ENCODE data around the gene PRKCQ.

The PRKCQ gene

GRCh38 chr10:6602700-6603084 is 22.6 kb upstream of the PRKCQ start:
- no peaks in the 10 kb centered on the region for H3F3A ChIP-seq (ENCODE audit: insufficient read depth)
- TF ChIP-seq CTCF (IDR thresholded peaks at IDR 0.05; ENCODE audit: insufficient read depth, low read length, poor library complexity, severe bottlenecking) = no peak
- no peak for TF ChIP-seq EZH2phosphoT487 (conservative IDR thresholded peaks at IDR 0.05; ENCODE audit: low read length)
- H3K9me2 ChIP-seq (replicated peaks; ENCODE audit: insufficient read depth, low read length) = no peaks in the 10 kb centered on the region
- H3K27me3 ChIP-seq (ENCODE audit: low read length) = no peaks in the 10 kb centered on the region
- no peak overlapping the region for H2AFZ ChIP-seq (ENCODE audit: low read depth, low read length, severe bottlenecking)
- H4K20me1 ChIP-seq (ENCODE audit: low read depth, low read length) = no peaks in the 10 kb centered on the region
- no peak overlapping the region for H3K4me3 ChIP-seq (ENCODE audit: insufficient read depth, low read length, poor library complexity, severe bottlenecking)
- no peaks in the 10 kb centered on the region for H3K36me3 ChIP-seq (ENCODE audit: low read length)
- no peak overlapping the region for H3K4me2 ChIP-seq (ENCODE audit: low read depth, low read length, poor library complexity, severe bottlenecking)
- no peaks in the 10 kb centered on the region for H3K9me3 ChIP-seq (ENCODE audit: insufficient read depth, low read length)
- no peak overlapping the region for H3K27ac ChIP-seq (ENCODE audit: low read depth, low read length)
- no peaks in the 10 kb centered on the region for H3K79me2 ChIP-seq (ENCODE audit: insufficient read depth, low read length)
- no peak overlapping the region for H3K9ac ChIP-seq (ENCODE audit: low read length)

GRCh38 chr10:6602026-6602699 is 22.1 kb upstream of the PRKCQ start:
- Histone ChIP-seq H3K9me2 (replicated peaks; ENCODE audit: insufficient read depth, low read length) (no peaks in the 10 kb centered on the region), H3K27ac (ENCODE audit: low read depth, low read length) (no peak overlapping the region), H3K27me3 (ENCODE audit: low read length) (no peaks in the 10 kb centered on the region), H3K36me3 (ENCODE audit: low read length) (no peaks in the 10 kb centered on the region), H2AFZ (ENCODE audit: low read depth, low read length, severe bottlenecking) (no peak overlapping the region), H3K79me2 (ENCODE audit: insufficient read depth, low read length) (no peaks in the 10 kb centered on the region), H4K20me1 (ENCODE audit: low read depth, low read length) (no peaks in the 10 kb centered on the region), H3K9me3 (ENCODE audit: insufficient read depth, low read length) (no peaks in the 10 kb centered on the region), H3K9ac (ENCODE audit: low read length) (no peak overlapping the region), H3K4me3 (ENCODE audit: insufficient read depth, low read length, poor library complexity, severe bottlenecking) (no peak overlapping the region), H3F3A (ENCODE audit: insufficient read depth) (no peaks in the 10 kb centered on the region), H3K4me2 (ENCODE audit: low read depth, low read length, poor library complexity, severe bottlenecking) (no peak overlapping the region)
- TF ChIP-seq CTCF (IDR thresholded peaks at IDR 0.05; ENCODE audit: insufficient read depth, low read length, poor library complexity, severe bottlenecking) (no peak), EZH2phosphoT487 (conservative IDR thresholded peaks at IDR 0.05; ENCODE audit: low read length) (no peak)

GRCh38 chr10:6601246-6601805 is 21.2 kb upstream of the PRKCQ start:
- TF ChIP-seq EZH2phosphoT487 (conservative IDR thresholded peaks at IDR 0.05; ENCODE audit: low read length) (no peak), CTCF (IDR thresholded peaks at IDR 0.05; ENCODE audit: insufficient read depth, low read length, poor library complexity, severe bottlenecking) (no peak)

More at GRCh38 chr10:6601246-6601805, 21.2 kb upstream of the PRKCQ start:
- Histone ChIP-seq H3K27ac (ENCODE audit: low read depth, low read length) (no peak overlapping the region), H2AFZ (ENCODE audit: low read depth, low read length, severe bottlenecking) (no peak overlapping the region), H4K20me1 (ENCODE audit: low read depth, low read length) (no peaks in the 10 kb centered on the region), H3K9me3 (ENCODE audit: insufficient read depth, low read length) (no peaks in the 10 kb centered on the region), H3K4me3 (ENCODE audit: insufficient read depth, low read length, poor library complexity, severe bottlenecking) (no peak overlapping the region), H3K36me3 (ENCODE audit: low read length) (no peaks in the 10 kb centered on the region), H3K9ac (ENCODE audit: low read length) (no peak overlapping the region), H3K4me2 (ENCODE audit: low read depth, low read length, poor library complexity, severe bottlenecking) (no peak overlapping the region), H3K27me3 (ENCODE audit: low read length) (no peaks in the 10 kb centered on the region), H3K79me2 (ENCODE audit: insufficient read depth, low read length) (no peaks in the 10 kb centered on the region), H3F3A (ENCODE audit: insufficient read depth) (no peaks in the 10 kb centered on the region), H3K9me2 (replicated peaks; ENCODE audit: insufficient read depth, low read length) (no peaks in the 10 kb centered on the region)
